NCI-H82 treated with DMSO at 0.1 percent for 48 hours (cell line): ENCODE results near the gene RPRD1B.
"Not testable (repeated sequence)": the region's sequence is repeated elsewhere in the genome, so short reads cannot be mapped to it uniquely, and the experiment has no call there.

ENCODE experiments used
- DNase-seq: peaks from one replicate; lab custom pipeline; 2025; ENCODE audit not compliant: unreplicated experiment; lab: John Stamatoyannopoulos, UW

The RPRD1B gene

GRCh38 chr20:38001173-38001875, 32.2 kb upstream of the RPRD1B start:
- DNase-seq: no peak

- DNase-seq: peak; percentile 75
These were observed 31.6 kb upstream of the RPRD1B start for GRCh38 chr20:38001981-38002380.

DNA sequence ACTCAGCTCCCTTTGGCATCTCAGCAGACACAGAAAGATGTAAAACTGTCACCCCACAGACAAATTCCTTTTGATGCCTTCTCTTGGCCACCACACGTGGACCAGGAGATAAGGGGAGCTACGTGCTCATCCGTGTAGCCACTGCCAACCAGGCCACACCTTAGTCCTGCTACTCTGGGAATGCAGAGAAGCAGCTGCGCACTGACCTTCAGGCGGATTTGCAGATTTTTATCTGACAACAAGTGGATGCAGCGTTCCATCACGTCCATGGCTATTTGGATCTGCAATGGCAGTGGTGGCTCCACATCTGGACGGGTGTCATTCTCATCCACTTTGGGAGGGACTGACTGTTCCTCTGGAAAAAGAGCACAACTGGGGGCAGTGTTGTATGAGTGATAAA, 31.1 kb upstream of the RPRD1B start:
- DNase-seq: peak; percentile 63

DNA sequence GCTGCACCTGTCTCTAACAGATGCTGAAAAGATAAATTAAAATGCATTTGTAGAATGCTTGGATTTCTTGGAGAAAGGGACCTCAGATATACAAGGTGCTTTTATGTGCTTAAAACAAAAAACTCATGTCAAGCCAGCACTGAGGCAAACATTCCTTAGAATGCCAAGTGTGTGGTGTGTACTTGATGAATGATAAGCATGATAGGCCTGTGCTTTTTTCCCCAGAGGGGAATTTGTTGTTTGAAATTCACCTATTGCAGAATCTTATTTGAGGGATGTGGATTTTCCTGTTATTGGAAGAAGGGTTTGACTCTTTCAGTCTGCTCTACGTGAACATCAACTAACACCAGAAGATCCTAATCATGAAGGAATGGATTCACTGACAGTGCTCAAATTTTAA, 29.1 kb upstream of the RPRD1B start:
- no peak for DNase-seq

DNA sequence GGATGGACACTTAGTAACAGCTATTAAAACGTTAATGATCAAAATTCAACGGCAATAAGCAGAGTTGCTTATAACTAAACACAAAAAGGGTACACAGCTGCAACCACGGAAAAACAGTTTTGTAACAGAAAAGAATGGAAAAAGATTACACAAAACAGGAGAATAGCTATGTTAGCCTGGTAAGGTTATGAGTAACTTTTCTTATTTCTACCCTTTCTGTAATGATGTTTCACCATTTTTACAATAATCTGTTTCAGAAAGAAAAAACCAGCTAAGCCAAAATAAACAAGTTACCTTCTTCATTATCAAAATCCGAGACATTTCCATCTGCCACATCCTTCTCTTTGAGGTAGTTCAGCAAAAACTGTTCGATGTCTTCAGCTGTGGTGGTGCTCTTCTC, 27.6 kb upstream of the RPRD1B start:
- no peak for DNase-seq

GRCh38 chr20:38007526-38007925, 26.0 kb upstream of the RPRD1B start:
- peak; percentile 91 for DNase-seq

DNA sequence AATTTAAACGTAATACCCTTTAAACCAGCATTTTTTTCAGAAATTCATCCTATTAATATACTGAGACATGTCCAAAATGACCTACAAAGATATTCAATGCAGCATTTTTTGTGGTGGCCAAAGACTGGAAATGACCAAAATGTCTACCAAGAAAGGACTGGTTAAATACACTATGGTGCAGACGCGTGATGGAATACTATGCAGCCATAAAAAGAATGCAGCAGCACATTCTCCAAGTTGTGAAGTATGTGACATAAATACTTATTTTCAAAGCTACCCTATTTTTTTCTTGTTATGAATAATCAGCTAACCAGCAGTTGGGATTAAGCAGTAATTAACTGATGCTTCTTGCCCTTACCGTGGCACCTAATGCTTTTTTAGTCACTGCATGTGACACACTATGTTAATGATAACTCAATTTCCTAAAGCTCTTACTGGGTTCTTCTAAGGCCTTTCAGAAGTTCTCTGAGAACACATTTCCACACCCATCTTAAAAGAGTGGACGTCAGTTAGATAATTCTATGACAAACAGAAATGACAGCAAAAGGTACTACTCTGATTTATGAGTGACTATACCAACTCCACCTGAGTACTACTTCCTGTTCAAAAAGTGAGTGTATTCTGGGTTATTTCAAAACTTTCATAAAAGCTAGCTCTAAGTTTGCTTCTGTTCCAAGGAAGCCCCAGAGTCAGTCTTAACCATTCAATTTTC, 25.2 kb upstream of the RPRD1B start:
- no peak for DNase-seq

- not testable (repeated sequence) for DNase-seq
These were observed 24.1 kb upstream of the RPRD1B start for GRCh38 chr20:38009416-38009815.

GRCh38 chr20:38011696-38012095, 21.9 kb upstream of the RPRD1B start:
- DNase-seq: no peak

DNA sequence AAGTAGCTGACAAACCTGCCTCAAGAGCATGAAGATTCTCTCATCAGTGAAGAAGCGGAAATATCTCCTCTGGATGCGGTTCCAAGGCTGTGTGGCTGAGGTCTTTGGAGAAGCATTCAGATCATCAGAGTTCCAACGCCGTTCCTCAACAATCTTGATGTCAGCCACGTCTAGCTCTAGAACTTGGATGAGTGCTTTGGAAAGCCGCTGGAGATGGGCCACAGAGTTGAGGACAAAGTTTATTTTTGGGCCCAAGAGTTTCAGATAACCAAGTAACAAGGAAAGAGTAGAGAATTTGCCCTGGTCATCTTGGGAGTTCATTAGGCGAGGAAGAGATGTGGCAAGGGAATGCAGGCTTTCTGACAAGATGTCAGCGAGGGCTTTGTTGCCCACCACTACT, 21.2 kb upstream of the RPRD1B start:
- no peak for DNase-seq

DNA sequence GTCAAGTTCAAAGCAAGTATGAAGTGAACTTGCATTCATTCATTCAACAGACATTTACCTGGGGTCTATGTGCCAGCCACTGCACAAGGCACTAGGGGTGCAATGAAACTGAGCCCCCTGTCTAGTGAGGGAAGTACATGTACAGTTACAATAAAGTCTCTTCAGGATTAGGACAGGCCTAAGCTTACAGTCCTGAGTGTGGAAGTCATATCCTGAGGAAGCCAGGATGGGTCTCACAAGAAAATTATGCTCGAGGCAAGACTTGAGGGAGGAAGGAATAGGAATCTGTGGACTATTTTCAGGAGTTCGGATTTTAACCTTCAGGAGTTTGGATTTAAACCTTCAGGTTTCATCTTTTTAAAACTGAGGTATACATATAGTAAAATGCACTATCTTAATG, 19.7 kb upstream of the RPRD1B start:
- no peak for DNase-seq

DNA sequence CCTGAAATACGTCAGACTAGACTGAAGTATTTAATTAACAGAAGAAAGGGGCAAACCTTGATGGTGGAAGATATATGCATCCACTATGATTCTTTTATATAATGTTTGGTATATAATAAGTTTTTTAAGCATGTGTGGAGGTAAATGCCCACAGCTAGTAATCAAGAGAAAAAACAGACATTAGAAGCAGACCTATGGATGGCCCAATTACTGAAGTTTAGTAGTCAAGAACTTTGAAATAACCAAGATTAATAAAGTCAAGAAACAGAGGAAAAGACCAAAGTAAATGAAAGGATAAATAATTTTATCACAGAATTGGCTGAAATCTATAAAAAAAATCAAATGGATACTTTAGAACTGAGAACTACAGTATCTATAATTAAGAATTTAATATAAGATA, 15.6 kb upstream of the RPRD1B start:
- DNase-seq: no peak

DNA sequence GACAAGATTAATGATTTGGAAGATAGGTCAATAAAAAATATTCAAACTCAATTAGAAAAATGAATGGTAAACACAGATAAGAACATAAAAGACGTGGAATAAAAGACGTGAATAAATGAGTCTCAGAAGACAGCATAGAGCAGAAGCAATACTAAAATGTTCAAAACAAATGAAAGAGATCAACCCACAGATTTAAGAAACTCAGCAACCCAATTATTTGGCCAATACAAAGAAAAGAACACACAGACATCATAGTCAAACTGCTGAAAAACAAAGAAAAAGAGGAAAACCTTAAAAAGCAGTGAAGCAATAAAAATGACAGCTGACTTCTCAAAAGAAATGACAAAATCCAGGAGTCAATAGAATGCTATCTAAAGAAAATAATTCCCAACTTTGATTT, 15.2 kb upstream of the RPRD1B start:
- DNase-seq: no peak

DNA sequence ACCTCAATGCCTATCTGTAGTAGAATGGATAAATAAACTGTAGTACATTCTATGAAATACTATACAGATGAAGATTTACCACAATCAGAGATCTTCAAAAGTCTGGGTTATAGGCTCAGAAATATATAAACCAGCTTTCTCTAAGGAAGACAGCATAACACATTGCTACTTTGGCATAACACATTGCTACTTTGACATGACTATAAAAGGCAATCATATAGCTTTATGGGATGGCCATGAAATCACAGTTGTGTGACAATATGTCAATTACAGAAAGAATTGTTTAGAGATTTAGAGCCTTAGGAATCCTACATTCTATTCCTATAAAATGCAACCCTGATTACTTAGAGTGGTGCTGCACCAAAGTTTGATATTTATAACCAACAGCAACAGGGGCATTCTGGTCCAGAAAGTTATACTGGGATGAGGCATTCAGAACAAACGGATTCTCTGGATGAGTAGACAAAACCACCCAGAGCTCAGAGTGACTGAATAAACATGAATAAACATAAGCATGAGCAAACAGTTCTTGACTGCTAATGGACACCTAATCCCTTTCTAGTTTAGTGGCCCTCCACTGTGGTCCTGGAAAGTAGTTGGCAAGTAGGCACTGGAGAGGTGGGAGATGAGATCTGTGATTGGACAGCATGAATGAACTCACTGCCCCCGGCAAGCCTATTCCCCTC, 12.3 kb upstream of the RPRD1B start:
- no peak for DNase-seq

DNA sequence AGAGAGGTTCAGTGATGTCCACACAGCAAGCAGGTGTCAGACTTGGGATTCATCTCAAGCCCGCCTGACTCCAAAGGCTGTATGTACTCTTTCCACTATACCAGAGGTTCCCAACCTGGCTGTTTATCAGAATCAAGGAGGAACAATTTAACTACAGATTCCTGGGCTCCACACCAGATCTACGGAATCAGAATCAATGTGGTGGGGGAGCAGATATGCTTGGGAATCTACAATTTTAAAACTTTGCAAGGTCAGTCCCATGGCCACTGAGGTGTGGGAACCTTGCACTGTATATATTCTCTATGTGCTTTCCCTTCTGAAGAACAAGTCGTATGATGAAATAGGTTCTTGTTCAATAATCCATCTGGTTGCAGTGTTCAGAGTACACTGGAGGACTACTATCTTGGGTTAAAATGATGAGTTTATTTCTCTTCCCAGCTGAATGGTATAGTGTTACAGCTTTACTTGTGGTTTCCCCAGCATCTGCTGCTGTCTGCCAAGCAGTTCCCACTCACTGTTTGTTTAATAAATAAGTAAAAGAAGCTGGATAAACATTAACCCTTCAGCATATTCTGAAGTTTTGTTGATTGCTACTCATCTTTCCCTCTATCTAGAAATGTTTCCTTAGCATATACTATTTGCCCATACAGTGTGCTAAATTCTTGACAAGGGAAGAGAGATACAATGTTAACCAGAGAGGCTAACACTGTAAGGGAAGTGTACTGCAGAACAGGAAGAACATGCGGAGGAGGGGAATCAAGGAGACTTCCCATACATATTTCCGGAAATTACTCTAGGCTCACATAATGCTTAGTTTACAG, 10.2 kb upstream of the RPRD1B start:
- DNase-seq: no peak

DNA sequence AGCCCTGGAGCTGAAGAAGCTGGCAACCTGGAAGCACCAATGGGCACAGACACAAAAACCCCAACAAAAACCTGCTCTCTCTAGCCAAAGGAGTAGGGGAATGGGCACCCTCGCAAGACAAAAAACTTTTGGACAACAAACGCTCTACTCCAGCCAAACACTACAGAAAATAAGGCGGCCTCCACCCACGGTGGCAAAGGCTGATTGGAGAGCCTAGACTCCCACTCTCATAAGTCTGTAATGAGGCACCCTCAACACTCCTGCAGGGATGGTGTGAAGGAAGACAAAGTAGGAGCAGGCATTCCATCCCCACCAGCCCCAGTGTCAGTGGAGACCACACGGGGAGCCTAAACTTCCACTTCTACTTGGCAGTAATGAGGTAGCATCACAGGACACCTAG, 9.1 kb upstream of the RPRD1B start:
- DNase-seq: no peak

GRCh38 chr20:38029453-38029852, 4.1 kb upstream of the RPRD1B start:
- DNase-seq: no peak

DNA sequence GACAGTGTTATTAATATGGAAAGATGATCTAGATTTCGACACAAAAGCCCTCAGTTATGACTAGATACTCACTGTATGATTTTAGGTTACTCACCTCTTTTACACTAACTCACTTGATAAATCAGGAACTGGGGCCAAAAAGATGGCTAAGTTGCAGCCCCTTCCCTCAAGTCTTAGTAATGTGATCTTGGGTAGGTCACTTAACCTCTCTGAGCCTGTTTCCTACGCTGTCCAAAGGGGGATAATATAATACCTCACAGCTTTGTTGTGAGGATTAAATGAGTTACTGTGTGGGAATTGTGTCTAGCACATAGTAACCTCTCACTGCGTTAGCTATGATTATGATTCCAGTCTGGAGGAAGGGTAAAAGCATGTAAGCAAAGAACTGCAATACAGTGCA, 1.6 kb upstream of the RPRD1B start:
- no peak for DNase-seq

DNA sequence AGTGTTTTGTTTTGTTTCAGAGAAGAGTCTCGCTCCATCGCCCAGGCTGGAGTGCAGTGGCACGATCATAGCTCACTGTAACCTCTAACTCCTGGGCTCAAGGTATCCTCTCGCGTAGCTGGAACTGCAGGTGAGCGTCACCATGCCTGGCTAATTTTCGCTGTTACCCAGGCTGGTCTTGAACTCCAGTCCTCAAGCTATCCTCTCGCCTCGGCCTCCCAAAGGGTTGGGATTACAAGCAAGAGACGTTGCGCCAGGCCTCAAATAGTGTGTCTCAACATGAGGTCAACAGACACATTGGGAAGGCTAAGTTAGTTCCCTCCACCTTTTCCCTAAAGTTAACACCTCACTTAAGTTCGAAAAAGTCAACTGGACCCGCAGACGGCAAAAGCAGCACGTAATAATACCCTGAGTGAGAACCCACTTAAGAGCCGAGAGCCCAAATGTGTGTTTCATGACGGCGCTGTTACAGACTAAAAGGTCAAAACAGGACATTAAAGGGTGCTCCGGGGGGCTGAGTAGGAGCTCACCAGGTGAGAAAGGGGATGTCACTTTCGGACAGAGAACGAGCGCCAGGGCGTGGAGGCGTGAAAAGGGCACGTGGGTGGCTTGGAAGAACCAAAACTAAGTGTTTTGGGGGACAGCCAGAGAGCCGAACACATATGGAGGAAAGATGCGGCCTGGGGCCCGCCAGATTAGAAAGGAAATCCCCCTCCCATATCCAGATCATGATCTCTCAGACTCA, 789 bp upstream of the RPRD1B start:
- no peak for DNase-seq

DNA sequence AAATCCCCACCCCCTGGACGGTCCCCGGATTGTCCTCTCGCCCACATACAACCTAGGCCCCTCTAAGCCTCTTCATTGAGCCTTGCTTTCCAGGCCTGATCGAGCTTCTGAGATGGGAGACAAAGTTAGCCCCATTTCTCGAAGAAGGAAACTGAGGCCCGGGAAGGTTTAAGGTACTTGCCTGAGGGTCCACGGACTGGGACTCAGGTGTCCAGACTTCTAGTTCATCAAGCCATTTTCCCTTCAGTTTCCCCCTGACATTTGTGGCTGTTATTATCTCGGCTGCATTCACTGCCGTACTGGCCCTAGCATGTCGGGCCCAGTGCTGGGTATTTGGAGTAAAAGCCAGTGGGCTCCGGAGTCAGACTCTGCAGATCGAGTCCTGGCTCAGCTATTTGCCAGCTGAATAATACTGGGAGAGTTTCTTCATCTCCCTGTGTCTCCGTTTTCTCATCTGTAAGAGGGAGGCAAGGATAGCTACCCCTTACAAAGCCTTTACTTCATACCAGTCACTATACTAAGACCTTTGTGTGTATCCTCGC, 633 bp downstream of the RPRD1B start:
- no peak for DNase-seq
